ENCODE measurements around the gene GZMM.

GZMM gene

GRCh38 chr19:594265-594870 is 50.5 kb downstream of the GZMM start:
- DNase-seq (ENCODE audit: low read depth in 3 of 3, low spot score in 1 of 3) = no peak

DNA sequence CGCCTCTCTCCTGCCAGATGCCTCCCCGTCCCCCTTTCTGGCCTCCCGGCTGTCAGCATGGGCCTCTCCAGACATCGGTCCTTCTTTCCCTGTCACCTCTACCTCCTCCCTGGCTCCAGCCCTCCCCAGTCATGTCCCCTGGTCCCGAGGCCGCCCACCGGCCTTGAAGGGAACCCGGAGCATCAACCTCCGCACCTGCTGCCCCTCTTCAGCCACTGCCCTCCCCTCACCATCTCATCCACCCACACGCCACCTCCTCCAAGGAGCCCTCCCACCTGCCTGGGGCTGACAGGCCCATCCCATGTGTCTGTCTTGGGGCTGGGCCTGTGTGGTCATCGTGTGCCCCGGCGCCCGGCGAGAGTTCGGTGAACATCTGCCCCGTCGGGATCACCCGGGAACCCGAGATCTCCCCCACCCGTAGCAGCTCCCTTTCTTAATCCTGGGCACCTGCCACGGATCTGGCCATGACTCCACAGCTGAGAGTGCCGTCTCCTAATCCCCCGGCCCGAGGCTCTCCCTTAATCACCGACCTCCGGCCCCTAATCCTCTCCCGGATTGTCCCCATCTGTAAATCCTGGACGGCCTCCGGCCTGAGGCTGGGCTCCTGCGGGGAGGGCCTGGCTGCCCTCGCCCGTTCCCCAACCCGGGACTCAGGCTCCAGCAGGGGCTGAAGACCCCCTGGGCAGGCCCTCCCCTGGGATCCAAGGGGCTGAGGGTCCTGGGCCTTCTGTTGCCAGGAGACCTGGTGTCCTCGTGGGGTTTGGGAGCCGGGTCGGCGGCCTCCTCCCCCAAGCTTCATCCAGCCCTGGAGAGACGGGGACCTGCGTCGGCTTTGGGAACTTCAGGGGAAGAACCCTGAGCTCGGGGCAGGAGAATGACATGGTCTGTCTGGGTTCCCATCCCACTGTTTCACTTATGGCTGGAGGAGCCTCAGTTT is 51.7 kb downstream of the GZMM start:
- no peak for DNase-seq (ENCODE audit: low read depth in 3 of 3, low spot score in 1 of 3)

DNA sequence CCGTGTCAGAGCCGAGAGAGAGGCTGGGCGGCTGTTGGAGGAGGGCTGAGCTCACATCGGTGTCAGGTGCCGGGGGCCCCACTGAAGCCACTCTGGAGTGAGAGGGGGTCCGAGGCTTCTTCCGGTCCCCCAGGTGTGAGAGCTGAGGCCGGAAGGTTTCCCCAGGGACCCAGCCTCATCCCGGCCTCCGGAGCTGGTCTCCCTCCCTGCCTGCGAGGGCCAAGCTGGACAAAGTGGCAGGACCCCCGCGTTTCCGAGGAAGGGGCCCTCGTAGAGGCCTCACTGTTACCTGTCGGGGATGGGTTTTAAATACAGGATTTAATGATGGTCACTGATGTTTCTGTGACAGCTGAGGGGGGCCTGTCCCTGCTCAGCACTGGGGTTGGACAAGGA is 52.4 kb downstream of the GZMM start:
- no peak for DNase-seq (ENCODE audit: low read depth in 3 of 3, low spot score in 1 of 3)

GRCh38 chr19:597406-598315 is 53.8 kb downstream of the GZMM start:
- DNase-seq (ENCODE audit: low read depth in 3 of 3, low spot score in 1 of 3) = no peak
